ENCODE data around the gene HNRNPLL. TPM values are rescaled to one million over a fixed set of nuclear protein-coding genes. Genes with fewer than 3 reads are reported as not detected.
A peak's percentile ranks its signal among the peaks of the same experiment; 100 is the strongest.

Gene HNRNPLL
- total and polyA plus RNA-seq, 11 donors, result 6.9 to 33.2 (median 23.2) TPM

- WGBS, 4 donors, result 81 to 89% (median 87%) methylated on average over 3 of the region's 3 CpGs
- H3K4me3 ChIP-seq, result peak overlapping the region in 1 of 12 donors; percentile 48
- H3K27me3 ChIP-seq, result no peaks in the 10 kb centered on the region
- no peaks in the 10 kb centered on the region for H3K36me3 ChIP-seq
- H3K27ac ChIP-seq, result peak overlapping the region in 5 of 12 donors; percentile 52 to 84 (median 62)
- intact Hi-C loops (cut with DNase I), result no loop called here
- no peak for DNase-seq
- H3K4me1 ChIP-seq, result peaks cover 0 to 4% (median 0%) of the 10 kb centered on the region in 12 donors
- no peak for ATAC-seq
- TF ChIP-seq POLR2A (IDR thresholded peaks at IDR 0.05), result no peak
- TF ChIP-seq, protein P1, sequence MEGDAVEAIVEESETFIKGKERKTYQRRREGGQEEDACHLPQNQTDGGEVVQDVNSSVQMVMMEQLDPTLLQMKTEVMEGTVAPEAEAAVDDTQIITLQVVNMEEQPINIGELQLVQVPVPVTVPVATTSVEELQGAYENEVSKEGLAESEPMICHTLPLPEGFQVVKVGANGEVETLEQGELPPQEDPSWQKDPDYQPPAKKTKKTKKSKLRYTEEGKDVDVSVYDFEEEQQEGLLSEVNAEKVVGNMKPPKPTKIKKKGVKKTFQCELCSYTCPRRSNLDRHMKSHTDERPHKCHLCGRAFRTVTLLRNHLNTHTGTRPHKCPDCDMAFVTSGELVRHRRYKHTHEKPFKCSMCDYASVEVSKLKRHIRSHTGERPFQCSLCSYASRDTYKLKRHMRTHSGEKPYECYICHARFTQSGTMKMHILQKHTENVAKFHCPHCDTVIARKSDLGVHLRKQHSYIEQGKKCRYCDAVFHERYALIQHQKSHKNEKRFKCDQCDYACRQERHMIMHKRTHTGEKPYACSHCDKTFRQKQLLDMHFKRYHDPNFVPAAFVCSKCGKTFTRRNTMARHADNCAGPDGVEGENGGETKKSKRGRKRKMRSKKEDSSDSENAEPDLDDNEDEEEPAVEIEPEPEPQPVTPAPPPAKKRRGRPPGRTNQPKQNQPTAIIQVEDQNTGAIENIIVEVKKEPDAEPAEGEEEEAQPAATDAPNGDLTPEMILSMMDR (IDR thresholded peaks at IDR 0.05), result no peak
- H3K9me3 ChIP-seq, result no peaks in the 10 kb centered on the region
These were observed 86.6 kb downstream of the HNRNPLL start for GRCh38 chr2:38516122-38516521.

- DNase-seq (peak; percentile 49 to 79 (median 74)), ATAC-seq (peak; percentile 61 to 93 (median 90))
- no peaks in the 10 kb centered on the region for H3K9me3 ChIP-seq
- intact Hi-C loops (cut with DNase I), result no loop called here
- WGBS, 4 donors, result 59 to 72% (median 63%) methylated on average over 26 of the region's 26 CpGs
- peak overlapping the region in 8 of 12 donors; percentile 34 to 84 (median 56) for H3K27ac ChIP-seq
- peaks cover 0 to 4% (median 0%) of the 10 kb centered on the region in 12 donors for H3K4me1 ChIP-seq
- H3K4me3 ChIP-seq, result peak overlapping the region in 6 of 12 donors; percentile 7 to 48 (median 28)
- no peaks in the 10 kb centered on the region for H3K36me3 ChIP-seq
- no peak for TF ChIP-seq POLR2A (IDR thresholded peaks at IDR 0.05)
- H3K27me3 ChIP-seq, result no peaks in the 10 kb centered on the region
These were observed 87.3 kb downstream of the HNRNPLL start for GRCh38 chr2:38515155-38516074.

DNA sequence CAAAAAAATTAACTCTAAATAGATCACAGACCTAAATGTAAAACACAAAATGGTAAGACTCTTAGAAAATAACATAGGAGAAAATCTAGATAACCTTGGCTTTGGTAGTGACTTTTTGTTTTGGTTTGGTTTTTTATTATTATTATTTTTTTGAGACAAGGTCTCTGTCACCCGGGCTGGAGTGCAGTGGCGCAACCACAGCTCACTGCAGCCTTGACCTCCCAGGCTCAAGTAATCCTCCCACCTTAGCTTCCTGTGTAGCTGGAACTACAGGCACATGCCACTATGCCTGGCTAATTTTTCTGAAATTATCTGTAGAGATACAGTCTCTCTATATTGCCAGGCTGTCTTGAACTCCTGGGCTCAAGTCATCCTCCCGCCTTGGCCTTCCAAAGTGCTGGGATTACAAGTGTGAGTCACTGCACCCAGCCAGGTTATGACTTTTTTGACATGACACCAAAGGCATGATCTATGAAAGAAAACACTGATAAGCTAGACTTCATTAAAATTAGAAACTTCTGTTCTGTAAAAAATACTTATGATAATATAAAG is 88.0 kb downstream of the HNRNPLL start:
- no peaks in the 10 kb centered on the region for H3K27me3 ChIP-seq
- TF ChIP-seq POLR2A (IDR thresholded peaks at IDR 0.05), result no peak
- TF ChIP-seq, protein P1 (IDR thresholded peaks at IDR 0.05), result no peak
- intact Hi-C loops (cut with DNase I), result no loop called here
- peak overlapping the region in 7 of 12 donors; percentile 46 to 84 (median 59) for H3K27ac ChIP-seq
- no peaks in the 10 kb centered on the region for H3K9me3 ChIP-seq
- peak overlapping the region in 3 of 12 donors; percentile 23 to 48 (median 46) for H3K4me3 ChIP-seq
- DNase-seq (no peak), ATAC-seq (peak in 1 of 4 donors; percentile 25)
- no peaks in the 10 kb centered on the region for H3K36me3 ChIP-seq
- peaks cover 0 to 4% (median 0%) of the 10 kb centered on the region in 12 donors for H3K4me1 ChIP-seq
- WGBS, 4 donors, result 79 to 90% (median 86%) methylated on average over 3 of the region's 3 CpGs

DNA sequence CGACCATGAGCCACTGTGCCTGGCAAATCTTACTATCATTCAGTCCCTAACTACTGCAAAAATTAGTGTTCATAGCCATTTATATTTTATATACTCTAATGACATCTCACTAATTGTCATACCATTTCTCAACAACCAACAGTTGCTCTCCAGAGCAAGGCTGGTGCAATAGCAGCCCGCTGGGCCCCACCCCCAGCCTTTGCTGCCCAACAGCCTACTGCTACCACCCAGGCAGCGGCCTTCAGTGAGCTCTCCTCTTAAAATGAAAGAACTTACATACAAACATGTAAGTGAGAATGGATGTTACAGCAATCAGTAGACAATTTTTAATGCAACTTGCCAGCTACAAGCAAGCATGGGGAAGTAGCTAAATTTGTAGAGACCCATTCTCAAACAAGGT is 90.5 kb downstream of the HNRNPLL start:
- ATAC-seq (no peak), DNase-seq (no peak)
- Histone ChIP-seq H3K4me1 (peaks cover 0 to 22% (median 8%) of the 10 kb centered on the region in 12 donors), H3K27ac (peak overlapping the region in 1 of 12 donors; percentile 84), H3K9me3 (no peaks in the 10 kb centered on the region), H3K36me3 (no peaks in the 10 kb centered on the region), H3K4me3 (no peak overlapping the region), H3K27me3 (no peaks in the 10 kb centered on the region)
- intact Hi-C loops (cut with DNase I), result no loop called here
- WGBS, 4 donors, result 63 to 100% (median 88%) methylated on average over 3 of the region's 3 CpGs
- TF ChIP-seq POLR2A (IDR thresholded peaks at IDR 0.05), result no peak
- TF ChIP-seq, protein P1 (IDR thresholded peaks at IDR 0.05), result no peak

Other genes starting within 250 kb of the HNRNPLL start
- 10 to 100 TPM; 25.7 to 41.9 (median 30.6) TPM for gene ATL2, start 225.7 kb downstream of the HNRNPLL start, total RNA-seq
- 10 to 100 TPM in 1 of 2 donors, 1 to 10 TPM in 1; 8.7 to 25.5 TPM for gene ATL2, start 225.7 kb downstream of the HNRNPLL start, polyA plus RNA-seq
- gene GALM, start 63.2 kb upstream of the HNRNPLL start, total RNA-seq, result 10 to 100 TPM in 8 of 9 donors, 1 to 10 TPM in 1; 6.3 to 25.3 (median 11.9) TPM
- gene GALM, start 63.2 kb upstream of the HNRNPLL start, polyA plus RNA-seq, result 1 to 10 TPM; 8.2 to 9.9 TPM
- 10 to 100 TPM; 28.1 to 75.0 (median 43.9) TPM for gene SRSF7, start 148.4 kb upstream of the HNRNPLL start, total RNA-seq
- 100 to 1,000 TPM in 1 of 2 donors, 10 to 100 TPM in 1; 42.2 to 101 TPM for gene SRSF7, start 148.4 kb upstream of the HNRNPLL start, polyA plus RNA-seq
- 1 to 10 TPM; 4.0 to 9.8 (median 7.2) TPM for gene GEMIN6, start 175.3 kb upstream of the HNRNPLL start, total RNA-seq
- 1 to 10 TPM; 6.8 to 9.0 TPM for gene GEMIN6, start 175.3 kb upstream of the HNRNPLL start, polyA plus RNA-seq

All from heart left ventricle (tissue), 16 donors.